ENCODE data around the gene GRWD1. TPM values are rescaled to one million over a fixed set of nuclear protein-coding genes. Genes with fewer than 3 reads are reported as not detected.

GRWD1 gene
- total and polyA plus RNA-seq, 2 of the 13 experiments (the other 11 are each of a cell fraction or from before 2014, with no cell fraction given): 10.8 to 46.6 TPM

DNA sequence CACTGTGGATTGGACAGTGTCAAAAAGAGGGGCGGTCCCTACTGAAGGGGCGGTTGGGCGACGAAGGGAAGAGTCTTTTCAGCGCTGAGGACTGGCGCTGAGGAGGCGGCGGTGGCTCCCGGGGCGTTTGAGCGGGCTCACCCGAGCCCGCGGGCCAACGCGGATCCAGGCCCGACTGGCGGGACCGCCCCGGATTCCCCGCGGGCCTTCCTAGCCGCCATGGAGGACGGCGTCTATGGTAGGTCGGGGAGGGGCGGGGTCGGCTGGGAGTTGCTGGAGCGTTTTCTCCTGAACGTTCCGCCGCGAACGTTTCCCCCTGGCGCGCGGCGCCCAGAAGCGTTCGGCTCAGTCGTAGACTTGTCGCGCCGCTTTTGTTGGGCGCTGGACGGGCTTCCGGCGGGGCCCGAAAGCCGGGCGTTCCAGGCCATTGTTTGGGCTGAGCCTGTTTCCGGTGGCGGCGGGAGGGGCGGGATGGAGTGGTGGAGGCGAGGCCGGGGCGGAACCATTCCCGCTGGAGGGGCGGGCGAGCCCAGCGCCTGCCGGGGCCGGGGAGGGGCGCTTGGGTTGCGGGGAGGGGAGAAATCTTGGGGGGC, 23.6 kb downstream of the GRWD1 start, which contains the start of gene CYTH2 (continued):
- TF ChIP-seq, protein P1, sequence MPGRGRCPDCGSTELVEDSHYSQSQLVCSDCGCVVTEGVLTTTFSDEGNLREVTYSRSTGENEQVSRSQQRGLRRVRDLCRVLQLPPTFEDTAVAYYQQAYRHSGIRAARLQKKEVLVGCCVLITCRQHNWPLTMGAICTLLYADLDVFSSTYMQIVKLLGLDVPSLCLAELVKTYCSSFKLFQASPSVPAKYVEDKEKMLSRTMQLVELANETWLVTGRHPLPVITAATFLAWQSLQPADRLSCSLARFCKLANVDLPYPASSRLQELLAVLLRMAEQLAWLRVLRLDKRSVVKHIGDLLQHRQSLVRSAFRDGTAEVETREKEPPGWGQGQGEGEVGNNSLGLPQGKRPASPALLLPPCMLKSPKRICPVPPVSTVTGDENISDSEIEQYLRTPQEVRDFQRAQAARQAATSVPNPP (CRISPR knock-in tag; IDR thresholded peaks at IDR 0.05): 0 out of 2 replicates have a peak, but pooled peaks have one; percentile 61
- TF ChIP-seq PAF1 (CRISPR knock-in tag; IDR thresholded peaks at IDR 0.05) (no peak), MED8 (CRISPR knock-in tag; IDR thresholded peaks at IDR 0.05; ENCODE audit: insufficient replicate concordance) (no peak), SATB2 (CRISPR knock-in tag; IDR thresholded peaks at IDR 0.05) (no peak), ZNF263 (CRISPR knock-in tag; IDR thresholded peaks at IDR 0.05) (no peak), CEBPG (CRISPR knock-in tag; IDR thresholded peaks at IDR 0.05) (no peak), EED (CRISPR knock-in tag; IDR thresholded peaks at IDR 0.05) (peak; percentile 74), ZNF333 (CRISPR knock-in tag; IDR thresholded peaks at IDR 0.05; ENCODE audit: borderline replicate concordance) (no peak; the same call in 1 of the 2 replicates), RBM39 (IDR thresholded peaks at IDR 0.05; ENCODE audit: low read depth, low read length, poor library complexity, severe bottlenecking) (peak; percentile 43), PHF21A (CRISPR knock-in tag; IDR thresholded peaks at IDR 0.05) (0 out of 2 replicates have a peak, but pooled peaks have one; percentile 25), TARDBP (CRISPR knock-in tag; IDR thresholded peaks at IDR 0.05) (peak; percentile 65; the same call in 1 of the 2 replicates), MAFK (conservative IDR thresholded peaks at IDR 0.05 in 1 of 2, IDR thresholded peaks at IDR 0.05 in 1 of 2; ENCODE audit: low read length in 2 of 2) (no peak), ZNF777 (CRISPR knock-in tag; IDR thresholded peaks at IDR 0.05) (peak; percentile 80)
- TF ChIP-seq, protein P2, sequence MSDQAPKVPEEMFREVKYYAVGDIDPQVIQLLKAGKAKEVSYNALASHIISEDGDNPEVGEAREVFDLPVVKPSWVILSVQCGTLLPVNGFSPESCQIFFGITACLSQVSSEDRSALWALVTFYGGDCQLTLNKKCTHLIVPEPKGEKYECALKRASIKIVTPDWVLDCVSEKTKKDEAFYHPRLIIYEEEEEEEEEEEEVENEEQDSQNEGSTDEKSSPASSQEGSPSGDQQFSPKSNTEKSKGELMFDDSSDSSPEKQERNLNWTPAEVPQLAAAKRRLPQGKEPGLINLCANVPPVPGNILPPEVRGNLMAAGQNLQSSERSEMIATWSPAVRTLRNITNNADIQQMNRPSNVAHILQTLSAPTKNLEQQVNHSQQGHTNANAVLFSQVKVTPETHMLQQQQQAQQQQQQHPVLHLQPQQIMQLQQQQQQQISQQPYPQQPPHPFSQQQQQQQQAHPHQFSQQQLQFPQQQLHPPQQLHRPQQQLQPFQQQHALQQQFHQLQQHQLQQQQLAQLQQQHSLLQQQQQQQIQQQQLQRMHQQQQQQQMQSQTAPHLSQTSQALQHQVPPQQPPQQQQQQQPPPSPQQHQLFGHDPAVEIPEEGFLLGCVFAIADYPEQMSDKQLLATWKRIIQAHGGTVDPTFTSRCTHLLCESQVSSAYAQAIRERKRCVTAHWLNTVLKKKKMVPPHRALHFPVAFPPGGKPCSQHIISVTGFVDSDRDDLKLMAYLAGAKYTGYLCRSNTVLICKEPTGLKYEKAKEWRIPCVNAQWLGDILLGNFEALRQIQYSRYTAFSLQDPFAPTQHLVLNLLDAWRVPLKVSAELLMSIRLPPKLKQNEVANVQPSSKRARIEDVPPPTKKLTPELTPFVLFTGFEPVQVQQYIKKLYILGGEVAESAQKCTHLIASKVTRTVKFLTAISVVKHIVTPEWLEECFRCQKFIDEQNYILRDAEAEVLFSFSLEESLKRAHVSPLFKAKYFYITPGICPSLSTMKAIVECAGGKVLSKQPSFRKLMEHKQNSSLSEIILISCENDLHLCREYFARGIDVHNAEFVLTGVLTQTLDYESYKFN (CRISPR knock-in tag; conservative IDR thresholded peaks at IDR 0.05): peak; percentile 24; the same call in 1 of the 2 replicates
- TF ChIP-seq, protein P3, sequence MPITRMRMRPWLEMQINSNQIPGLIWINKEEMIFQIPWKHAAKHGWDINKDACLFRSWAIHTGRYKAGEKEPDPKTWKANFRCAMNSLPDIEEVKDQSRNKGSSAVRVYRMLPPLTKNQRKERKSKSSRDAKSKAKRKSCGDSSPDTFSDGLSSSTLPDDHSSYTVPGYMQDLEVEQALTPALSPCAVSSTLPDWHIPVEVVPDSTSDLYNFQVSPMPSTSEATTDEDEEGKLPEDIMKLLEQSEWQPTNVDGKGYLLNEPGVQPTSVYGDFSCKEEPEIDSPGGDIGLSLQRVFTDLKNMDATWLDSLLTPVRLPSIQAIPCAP (CRISPR knock-in tag; IDR thresholded peaks at IDR 0.05; ENCODE audit: low read depth): no peak
- TF ChIP-seq, protein P4, sequence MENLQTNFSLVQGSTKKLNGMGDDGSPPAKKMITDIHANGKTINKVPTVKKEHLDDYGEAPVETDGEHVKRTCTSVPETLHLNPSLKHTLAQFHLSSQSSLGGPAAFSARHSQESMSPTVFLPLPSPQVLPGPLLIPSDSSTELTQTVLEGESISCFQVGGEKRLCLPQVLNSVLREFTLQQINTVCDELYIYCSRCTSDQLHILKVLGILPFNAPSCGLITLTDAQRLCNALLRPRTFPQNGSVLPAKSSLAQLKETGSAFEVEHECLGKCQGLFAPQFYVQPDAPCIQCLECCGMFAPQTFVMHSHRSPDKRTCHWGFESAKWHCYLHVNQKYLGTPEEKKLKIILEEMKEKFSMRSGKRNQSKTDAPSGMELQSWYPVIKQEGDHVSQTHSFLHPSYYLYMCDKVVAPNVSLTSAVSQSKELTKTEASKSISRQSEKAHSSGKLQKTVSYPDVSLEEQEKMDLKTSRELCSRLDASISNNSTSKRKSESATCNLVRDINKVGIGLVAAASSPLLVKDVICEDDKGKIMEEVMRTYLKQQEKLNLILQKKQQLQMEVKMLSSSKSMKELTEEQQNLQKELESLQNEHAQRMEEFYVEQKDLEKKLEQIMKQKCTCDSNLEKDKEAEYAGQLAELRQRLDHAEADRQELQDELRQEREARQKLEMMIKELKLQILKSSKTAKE (CRISPR knock-in tag; IDR thresholded peaks at IDR 0.05; ENCODE audit: borderline replicate concordance): no peak; the same call in 1 of the 2 replicates
- TF ChIP-seq, protein P5, sequence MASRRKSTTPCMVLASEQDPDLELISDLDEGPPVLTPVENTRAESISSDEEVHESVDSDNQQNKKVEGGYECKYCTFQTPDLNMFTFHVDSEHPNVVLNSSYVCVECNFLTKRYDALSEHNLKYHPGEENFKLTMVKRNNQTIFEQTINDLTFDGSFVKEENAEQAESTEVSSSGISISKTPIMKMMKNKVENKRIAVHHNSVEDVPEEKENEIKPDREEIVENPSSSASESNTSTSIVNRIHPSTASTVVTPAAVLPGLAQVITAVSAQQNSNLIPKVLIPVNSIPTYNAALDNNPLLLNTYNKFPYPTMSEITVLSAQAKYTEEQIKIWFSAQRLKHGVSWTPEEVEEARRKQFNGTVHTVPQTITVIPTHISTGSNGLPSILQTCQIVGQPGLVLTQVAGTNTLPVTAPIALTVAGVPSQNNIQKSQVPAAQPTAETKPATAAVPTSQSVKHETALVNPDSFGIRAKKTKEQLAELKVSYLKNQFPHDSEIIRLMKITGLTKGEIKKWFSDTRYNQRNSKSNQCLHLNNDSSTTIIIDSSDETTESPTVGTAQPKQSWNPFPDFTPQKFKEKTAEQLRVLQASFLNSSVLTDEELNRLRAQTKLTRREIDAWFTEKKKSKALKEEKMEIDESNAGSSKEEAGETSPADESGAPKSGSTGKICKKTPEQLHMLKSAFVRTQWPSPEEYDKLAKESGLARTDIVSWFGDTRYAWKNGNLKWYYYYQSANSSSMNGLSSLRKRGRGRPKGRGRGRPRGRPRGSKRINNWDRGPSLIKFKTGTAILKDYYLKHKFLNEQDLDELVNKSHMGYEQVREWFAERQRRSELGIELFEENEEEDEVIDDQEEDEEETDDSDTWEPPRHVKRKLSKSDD (CRISPR knock-in tag; IDR thresholded peaks at IDR 0.05; ENCODE audit: low read depth): no peak
- TF ChIP-seq, protein P6, sequence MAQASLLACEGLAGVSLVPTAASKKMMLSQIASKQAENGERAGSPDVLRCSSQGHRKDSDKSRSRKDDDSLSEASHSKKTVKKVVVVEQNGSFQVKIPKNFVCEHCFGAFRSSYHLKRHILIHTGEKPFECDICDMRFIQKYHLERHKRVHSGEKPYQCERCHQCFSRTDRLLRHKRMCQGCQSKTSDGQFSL (CRISPR knock-in tag; IDR thresholded peaks at IDR 0.05): no peak

Data from HepG2 (cell line).